NCI-H774 (cell line): Measurements from ENCODE around the gene HLA-DPB1.
"Not testable (repeated sequence)": the region's sequence is repeated elsewhere in the genome, so short reads cannot be mapped to it uniquely, and the experiment has no call there.

Source experiments
- DNase-seq: peaks from one replicate; lab custom pipeline; 2025; lab: John Stamatoyannopoulos, UW

Gene HLA-DPB1

GRCh38 chr6:33075568-33076405, at the start of gene HLA-DPB1:
Gene HLA-DPB1 (plus strand): TSS chr6:33075990. CDS start chr6:33076042, 52 bp downstream.
- no peak for DNase-seq

DNA sequence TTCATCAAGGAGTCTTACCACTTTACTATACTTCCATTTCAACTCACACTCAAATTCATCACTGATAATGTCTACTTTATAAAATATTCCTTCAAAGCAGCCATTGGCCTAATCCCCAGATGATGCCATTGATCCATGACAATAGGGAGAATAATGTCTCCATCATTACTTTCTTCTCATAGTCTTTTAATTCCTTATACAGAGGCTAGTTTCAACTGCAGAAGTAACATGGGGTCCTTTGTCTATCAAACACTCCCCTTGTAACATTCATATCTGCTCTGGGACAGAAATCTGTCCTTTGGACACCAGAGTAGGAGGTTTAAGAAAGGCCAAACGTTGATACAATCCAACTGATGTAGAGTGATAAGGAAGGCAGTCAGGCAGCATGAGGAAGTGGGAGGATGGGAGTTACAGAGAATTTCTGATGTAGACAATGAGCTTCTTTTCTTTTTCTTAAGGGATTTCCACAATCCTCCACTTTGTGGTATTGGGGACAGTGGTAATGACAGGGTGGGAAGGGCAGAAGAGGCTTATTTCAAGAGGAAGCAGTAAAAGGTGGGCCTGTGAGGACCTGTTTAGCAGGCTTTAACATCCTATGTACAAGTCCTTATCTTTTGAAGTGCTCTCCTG, 47.5 kb upstream of the HLA-DPB1 start:
- DNase-seq, result no peak

DNA sequence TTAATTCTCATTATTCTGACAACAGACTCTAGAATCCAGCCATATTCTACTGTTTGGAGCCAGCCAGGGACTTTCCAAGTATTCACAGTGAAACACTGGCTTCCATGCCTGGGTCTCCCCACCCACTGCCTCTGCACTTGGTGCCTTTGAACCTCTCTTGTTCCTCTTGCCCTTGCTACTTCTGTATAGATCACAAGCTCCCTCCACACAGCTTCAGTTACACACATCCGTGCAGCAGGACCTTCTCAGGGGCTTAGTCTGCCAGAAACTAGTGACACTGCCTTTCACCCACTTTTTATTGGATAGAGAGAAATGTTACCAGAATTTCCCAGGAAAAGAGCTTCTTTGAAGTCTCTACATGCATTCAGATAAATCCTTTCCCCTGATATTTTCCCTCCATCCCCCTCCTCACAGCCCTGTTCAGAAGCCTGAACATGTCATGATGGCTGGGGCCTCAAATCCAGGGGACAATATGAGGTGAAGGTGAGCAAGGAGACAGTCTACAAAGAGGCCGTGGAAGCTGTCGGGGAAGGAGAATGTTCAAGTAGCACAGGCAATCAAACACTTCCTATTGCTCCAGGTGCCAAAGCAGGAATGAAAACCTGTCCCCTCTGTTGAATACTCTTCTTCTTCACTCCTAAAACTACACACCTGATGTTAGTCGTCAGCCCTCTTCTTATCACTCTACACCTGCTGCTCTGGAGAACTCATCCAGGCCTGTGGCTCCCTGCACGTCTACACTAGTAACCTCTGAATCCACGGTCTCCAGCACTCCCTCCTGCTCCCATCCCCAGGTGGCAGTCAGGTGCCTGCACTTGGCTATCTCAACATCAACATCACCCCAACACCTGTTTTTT, 46.2 kb upstream of the HLA-DPB1 start:
- DNase-seq, result no peak

GRCh38 chr6:33030245-33030644, 45.5 kb upstream of the HLA-DPB1 start:
- DNase-seq, result no peak

- DNase-seq, result no peak
Measured at GRCh38 chr6:33034554-33034953, 41.2 kb upstream of the HLA-DPB1 start.

- no peak for DNase-seq
Measured at GRCh38 chr6:33036535-33036934, 39.3 kb upstream of the HLA-DPB1 start.

GRCh38 chr6:33040157-33040556, 35.6 kb upstream of the HLA-DPB1 start:
- no peak for DNase-seq

DNA sequence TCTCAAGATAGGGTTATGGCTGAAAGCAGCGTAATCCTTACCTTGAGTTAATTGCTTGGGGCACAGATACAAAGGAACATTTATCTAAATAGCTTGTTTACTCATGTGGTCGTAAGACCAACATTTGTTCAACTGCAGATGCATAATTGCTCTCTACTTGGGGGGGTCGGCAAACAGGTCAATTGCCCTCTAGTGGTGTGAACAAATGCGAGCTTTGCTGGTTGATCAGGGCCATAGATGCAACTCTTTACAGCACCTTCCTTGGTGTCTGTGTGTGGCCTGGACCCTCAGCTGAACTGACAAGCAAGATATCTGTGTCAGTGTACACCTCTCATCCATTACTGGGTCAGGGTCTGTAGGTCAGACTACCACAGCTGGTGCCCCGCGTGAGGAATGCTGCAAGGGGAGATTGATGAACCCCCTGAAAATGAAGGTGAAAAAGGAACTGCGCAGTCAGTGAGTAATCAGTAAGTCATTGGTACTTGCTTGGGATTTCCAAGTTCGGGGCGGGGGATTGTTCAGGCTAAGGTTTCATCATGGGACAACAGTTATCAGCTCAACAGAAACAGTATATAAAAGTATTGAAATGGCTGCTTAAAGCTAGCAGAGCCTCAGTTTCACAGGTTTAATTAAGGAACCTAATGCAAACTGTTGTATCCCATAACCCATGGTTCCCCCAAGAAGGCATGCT, 26.3 kb upstream of the HLA-DPB1 start:
- no peak for DNase-seq

DNA sequence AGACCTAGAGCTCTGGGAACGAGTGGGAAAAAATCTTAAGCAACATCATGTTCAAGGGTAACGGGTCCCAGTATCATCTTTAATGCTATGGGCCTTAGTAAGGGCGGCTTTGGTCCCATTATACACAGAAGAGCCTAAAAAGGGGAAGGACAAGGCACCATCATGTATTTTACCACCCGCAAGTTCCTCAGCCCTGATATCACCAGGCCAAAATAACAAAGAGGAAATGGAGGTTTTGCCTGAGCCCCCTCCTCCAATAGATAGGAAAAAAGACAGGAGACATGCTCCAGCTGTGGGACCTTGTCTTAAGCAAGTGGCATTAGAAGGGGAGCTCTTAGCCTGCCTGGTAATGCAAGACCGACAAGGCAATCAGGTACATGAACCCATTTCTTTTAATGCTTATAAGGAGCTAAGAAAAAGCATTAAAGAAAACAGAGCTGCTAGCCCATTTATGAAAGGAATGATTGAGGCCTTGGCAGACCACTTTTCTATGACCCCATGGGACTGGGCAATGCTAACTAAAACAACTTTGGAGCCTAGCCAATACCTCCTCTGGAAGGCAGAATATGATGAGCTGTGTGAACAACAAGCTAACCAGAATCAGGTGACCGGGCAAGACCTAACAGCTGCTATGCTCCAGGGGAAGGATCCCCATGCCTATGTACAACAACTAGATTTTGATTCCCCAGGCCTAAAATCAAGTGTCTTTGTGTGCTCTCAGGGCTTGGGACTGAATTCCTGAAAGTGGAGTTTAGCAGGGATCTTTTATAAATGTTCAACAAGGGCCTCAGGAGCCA, 25.6 kb upstream of the HLA-DPB1 start:
- no peak for DNase-seq

DNA sequence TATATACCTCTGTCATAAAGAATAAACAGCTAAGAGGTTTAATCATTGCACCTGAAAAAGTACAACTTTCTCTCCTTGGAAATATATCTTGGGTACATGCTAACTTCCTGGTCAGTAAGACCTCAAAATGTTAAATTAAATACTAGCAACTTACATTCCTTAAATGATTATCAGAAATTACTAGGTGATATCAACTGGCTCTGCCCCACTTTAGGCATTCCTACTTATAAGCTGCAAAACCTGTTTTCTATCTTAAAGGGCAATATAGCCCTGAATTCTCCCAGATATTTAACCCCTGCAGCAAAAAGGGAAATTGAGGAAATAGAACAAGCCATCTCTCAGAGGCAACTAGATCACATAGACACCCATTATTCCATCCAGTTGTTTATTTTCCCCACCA, 23.2 kb upstream of the HLA-DPB1 start:
- DNase-seq, result no peak

DNA sequence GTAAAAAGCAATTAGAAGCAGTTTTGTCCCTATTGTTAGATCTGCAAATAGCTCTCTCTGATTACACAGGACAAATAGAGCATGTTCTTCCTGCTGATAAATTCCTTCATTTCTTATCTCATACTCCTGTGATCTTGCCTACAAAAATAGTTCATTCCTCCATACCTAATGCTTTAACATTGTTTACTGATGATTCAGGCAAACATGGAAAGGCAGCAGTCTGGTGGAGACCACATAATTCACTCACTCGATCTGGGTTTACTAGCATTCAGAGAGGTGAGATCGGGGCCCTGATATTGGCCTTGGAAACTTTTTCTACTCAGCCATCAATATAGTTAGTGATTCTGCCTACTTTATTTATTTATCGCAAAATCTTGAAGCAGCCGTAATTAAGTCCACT, 22.6 kb upstream of the HLA-DPB1 start:
- no peak for DNase-seq

- DNase-seq, result no peak
Measured at GRCh38 chr6:33057222-33058150, 18.3 kb upstream of the HLA-DPB1 start.

DNA sequence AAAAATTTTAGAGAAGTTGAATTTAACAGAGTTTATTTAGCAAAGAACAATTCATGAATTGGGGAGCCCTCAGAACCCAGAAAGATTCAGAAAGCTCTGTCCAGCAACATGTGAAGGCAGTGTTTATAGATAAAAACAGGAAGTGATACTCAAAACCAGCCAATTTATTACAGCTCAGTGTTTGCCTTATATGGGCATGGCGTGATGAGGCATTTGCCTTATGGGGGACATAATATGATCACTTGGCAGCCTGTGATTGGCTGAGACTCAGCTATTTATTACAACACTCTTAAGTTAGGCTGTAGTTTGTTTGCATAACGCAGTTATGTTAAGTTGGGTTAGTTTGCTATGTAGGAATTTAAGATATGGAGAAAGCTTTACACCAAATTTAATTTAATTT, 13.8 kb upstream of the HLA-DPB1 start:
- DNase-seq, result no peak

- not testable (repeated sequence) for DNase-seq
Measured at GRCh38 chr6:33063435-33063834, 12.4 kb upstream of the HLA-DPB1 start.

- no peak for DNase-seq
Measured at GRCh38 chr6:33064723-33065122, 11.1 kb upstream of the HLA-DPB1 start.

DNA sequence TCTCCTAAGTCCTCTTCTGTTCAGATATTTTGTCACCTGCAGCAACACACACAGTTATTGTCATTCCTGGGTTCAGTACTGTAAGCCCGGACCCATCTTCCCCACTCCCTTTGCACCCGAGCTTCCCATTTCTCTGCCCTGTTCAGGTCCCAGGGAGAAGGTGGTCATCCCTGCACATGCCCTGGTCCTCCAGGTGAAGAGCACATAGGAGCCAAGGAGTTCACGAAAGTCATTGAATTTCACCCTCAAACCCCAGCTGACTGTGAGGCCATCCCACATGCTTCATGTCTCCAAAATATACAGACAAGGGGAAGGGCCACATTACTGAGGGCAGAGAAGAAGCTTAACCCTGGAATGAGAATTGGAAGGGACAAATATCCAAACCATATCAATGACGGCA, 10.5 kb upstream of the HLA-DPB1 start:
- DNase-seq, result no peak

DNA sequence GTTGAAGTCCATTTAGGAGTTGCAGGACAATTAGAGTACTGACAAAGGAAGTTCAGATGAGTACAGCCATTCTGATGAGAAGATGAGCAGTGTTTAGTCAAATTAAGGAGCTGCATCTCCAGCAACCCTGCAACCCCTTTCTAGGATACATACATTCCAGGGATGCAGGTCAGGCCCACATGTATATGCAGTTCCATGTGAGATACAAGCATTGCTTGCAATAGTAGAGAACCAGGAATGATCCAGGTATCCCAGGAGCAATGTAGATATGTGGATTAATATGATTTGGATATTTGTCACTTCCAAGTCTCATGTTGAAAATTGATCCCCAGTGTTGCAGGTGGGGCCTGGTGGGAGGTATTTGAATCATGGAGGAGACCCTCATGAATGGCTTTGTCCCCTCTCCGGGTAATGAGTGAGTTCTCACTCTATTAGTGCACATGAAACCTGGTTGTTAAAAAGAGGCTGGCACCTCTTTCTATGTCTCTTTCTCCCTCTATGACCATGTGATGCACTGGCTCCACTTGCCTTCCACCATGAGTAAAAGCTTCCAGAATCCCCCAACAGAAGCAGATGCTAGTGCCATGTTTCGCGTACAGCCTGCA, 8.8 kb upstream of the HLA-DPB1 start:
- no peak for DNase-seq

DNA sequence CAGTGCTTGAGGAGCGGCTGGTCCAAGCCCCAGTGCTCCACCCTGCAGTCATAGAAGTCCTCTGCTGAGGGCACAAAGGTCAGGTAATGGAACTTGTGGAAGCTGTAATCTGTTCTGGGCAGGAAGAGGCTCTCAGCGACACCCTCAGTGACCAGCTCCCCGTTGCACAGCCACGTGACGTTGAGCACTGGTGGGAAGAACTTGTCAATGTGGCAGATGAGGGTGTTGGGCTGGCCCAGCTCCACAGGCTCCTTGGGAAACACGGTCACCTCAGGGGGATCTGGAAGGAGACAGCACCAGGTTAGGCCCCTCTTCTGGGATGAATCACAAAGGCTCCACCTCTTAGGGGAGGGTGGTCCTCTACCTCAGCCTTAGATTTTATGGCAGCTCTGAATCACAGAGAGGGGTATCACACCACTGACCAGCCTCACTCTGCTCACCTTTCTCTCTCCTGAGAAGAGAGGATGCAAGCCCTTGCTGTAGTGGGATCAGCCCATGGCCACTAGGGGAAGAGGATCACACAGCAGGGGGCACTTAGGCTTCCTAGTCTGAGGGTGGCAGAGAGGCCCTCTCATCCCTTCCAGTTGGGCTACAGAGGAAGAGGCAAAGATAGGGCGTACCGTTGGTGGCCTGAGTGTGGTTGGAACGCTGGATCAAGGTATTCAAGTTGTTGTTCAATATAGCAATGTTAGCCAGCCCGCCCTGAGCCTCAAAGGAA, 6.6 kb upstream of the HLA-DPB1 start:
- DNase-seq, result no peak

GRCh38 chr6:33070909-33071308, 4.9 kb upstream of the HLA-DPB1 start:
- DNase-seq, result no peak
